A549 treated with CpdA at 1 μM for 4 hours (cell line): ENCODE measurements around the gene TNFRSF6B. TPM values are rescaled to one million over a fixed set of nuclear protein-coding genes. Genes with fewer than 3 reads are reported as not detected.

ENCODE experiments used
- total RNA-seq: library from RNA; stranded (reverse); fragments of 200-300 nt; extraction: Qiagen RNA extraction; gene quantifications from 5 replicates; pipeline ENCODE4 v1.2.3, GENCODE V29; 2022; ENCODE audit warnings: low read depth

Gene TNFRSF6B, protein sequence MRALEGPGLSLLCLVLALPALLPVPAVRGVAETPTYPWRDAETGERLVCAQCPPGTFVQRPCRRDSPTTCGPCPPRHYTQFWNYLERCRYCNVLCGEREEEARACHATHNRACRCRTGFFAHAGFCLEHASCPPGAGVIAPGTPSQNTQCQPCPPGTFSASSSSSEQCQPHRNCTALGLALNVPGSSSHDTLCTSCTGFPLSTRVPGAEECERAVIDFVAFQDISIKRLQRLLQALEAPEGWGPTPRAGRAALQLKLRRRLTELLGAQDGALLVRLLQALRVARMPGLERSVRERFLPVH
- total RNA-seq: 0.47 to 1.2 TPM (median 0.85 TPM) in 5 replicates

DNA sequence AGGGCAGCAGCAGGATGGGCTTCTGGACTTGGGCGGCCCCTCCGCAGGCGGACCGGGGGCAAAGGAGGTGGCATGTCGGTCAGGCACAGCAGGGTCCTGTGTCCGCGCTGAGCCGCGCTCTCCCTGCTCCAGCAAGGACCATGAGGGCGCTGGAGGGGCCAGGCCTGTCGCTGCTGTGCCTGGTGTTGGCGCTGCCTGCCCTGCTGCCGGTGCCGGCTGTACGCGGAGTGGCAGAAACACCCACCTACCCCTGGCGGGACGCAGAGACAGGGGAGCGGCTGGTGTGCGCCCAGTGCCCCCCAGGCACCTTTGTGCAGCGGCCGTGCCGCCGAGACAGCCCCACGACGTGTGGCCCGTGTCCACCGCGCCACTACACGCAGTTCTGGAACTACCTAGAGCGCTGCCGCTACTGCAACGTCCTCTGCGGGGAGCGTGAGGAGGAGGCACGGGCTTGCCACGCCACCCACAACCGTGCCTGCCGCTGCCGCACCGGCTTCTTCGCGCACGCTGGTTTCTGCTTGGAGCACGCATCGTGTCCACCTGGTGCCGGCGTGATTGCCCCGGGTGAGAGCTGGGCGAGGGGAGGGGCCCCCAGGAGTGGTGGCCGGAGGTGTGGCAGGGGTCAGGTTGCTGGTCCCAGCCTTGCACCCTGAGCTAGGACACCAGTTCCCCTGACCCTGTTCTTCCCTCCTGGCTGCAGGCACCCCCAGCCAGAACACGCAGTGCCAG lies at the start of gene TNFRSF6B:
Gene TNFRSF6B (plus strand): TSS at position 25 of the 729 bp plus-strand sequence. CDS start 116 bp downstream, at position 141.

DNA sequence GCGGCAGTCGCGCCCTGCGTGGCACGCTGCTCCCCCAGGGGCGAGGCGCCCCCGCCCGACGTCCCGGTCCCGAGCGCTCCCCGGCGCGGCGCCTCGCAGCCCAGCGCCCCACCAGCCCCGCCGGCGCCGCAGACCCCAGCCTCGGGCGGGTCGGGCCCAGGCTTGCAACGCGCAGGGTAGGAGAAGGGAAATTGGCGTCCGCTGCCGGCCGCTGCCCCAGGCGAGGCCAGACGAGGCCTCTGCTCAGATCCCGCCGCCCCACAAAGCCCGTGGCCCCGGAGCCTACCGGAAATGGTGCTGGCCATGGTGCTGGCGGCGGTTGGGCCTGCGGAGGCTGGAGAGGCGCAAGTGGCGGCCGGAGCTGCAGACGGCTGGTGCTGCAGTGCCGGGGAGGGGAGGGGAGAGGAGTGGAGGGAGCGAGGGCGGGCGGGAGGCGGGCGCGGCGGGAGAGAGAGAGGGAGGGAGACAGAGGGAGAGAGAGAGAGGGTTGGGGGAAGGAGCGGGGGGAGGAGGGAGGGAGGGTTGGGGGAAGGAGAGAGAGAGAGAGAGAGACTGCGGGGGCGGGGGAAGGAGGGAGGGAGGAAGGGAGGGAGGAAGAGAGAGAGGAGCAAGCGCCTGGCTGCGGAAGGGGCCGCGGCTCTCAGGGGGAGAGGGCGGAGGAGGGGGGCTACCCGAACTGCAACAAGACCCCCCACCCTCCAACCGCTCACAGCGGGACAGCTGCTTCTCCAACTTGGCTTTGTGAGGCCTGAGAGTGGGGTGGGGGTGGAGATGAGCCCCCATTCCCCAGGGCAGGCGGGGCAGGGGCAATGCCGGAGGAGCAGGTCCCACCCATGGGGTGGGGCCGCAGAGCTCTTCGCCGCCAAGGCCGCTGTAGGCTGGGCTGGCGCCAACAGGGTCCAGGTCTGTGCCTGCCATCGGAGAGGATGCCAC lies 43.1 kb upstream of the TNFRSF6B start, which contains the start of gene STMN3:
Gene STMN3 (minus strand): TSS at position 384 of the 933 bp plus-strand sequence. CDS start 79 bp downstream, at position 305.

DNA sequence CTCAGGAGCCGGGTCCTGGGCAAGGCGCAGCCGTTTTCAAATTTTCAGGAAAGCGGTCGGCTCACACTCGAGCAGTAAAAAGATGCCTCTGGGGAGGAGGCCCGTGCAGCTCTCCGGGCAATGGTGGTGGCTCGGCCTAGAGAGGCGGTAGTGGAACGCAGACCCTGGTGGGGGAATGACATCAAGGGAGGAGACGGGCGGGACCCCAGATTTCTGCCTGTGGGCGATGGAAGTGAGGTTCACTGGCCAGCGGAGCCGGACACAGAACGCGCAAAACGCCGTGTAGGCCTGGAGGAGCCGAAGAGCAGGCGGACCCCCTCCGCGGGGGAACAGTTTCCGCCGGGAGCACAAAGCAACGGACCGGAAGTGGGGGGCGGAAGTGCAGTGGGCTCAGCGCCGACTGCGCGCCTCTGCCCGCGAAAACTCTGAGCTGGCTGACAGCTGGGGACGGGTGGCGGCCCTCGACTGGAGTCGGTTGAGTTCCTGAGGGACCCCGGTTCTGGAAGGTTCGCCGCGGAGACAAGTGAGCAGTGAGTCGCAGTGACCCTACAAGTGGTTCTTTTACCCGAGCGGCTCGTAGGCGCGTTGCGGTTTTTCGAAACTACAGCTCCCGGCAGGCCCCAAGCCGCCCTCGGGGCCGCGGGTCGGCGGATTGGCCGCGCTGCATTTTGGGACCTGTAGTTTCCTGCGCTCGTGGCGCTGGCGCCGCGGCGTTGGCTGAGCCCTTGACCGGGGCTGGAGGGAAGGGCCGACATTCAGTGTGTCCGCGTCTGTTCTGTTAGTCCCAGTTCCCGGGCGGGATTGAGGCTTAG lies 38.3 kb upstream of the TNFRSF6B start, which contains the start of gene RTEL1:
Gene RTEL1 (plus strand): TSS at position 376 of the 812 bp plus-strand sequence. CDS start 1,091 bp downstream, outside the sequence.

DNA sequence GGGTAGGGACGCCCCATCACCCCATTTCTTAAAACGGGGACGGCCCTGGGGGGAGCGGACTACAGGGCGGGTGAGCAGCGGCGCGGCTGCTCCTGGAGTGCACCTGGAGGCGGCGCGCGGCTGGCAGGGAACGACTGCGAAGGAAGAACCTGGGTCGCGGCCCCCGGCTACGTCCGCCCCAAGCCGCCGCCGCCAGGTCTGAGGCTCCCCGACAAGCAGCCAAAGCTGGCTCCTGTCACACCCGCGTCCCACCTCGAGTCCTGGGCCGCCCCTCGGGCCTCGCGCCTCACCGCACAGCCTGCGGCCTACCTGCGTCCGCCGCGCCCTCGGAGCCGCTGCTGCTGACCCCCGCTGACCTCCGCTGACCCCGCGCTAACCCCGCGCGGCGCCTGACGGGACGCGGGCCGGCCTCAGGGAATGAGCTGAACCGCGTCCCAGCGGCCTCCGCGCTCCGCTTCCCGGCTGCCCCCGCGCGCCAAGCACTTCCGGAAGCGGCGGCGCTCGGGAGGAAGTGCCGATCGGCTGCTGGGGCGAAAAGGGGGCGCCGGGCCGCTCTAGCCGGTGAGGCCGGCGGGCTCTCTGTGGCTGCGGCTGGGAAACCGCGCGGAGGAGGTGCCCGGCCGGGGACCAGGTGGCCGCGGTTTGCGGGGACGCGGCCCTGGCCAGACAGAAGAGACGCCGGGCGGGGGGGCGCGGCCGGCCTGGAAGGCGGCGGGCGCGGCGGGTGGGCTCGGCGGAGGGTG lies 11.3 kb downstream of the TNFRSF6B start, which contains the start of the genes ARFRP1 and ZGPAT:
Gene ARFRP1 (minus strand): TSS at position 419 of the 743 bp plus-strand sequence. CDS start 885 bp downstream, outside the sequence.
Gene ZGPAT (plus strand): TSS at position 482 of the 743 bp plus-strand sequence. CDS start 542 bp downstream, outside the sequence.

DNA sequence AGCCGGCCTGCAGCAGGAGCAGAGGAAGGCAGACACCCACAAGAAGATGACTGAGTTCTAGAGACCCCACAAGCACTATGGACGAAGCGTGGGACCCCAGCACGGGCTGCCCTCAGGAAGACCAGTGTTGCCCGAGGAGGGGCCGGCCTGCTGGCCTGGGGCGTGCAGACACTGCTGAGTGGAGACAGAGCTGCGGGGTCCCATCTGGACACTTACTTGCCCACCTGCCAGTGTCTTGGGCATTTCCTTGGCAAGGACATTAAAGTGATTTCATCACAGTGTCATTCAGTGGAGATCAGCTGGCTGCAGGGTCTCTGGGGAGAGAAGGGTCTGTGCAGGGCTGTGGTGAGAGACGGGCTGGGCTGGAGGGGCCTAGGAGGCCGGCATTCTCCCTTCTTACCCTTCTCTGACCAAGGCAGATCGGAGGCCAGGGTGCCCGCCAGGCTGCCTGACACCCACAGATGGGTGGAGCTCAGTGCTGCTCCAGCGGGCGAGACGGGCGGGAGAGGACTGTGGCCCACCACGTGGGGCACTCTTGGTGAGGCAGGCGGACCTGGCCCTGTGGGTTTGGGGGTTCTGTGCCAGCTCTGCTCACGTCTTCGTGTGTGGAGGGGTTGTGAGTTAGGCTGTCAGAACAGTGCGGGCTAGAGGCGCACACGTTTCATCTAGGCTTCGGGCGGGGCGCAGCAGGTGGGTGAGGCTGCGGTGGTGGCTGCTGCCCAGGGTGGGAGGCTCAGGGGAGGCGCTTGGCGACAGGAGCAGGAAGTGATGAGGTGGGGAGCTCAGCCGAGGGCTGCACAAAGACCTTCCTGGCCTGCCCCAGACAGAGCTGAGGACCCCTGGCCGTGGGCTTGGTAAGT lies 39.6 kb downstream of the TNFRSF6B start, which contains the start of gene LIME1:
Gene LIME1 (plus strand): TSS at position 806 of the 860 bp plus-strand sequence. CDS start 886 bp downstream, outside the sequence.

DNA sequence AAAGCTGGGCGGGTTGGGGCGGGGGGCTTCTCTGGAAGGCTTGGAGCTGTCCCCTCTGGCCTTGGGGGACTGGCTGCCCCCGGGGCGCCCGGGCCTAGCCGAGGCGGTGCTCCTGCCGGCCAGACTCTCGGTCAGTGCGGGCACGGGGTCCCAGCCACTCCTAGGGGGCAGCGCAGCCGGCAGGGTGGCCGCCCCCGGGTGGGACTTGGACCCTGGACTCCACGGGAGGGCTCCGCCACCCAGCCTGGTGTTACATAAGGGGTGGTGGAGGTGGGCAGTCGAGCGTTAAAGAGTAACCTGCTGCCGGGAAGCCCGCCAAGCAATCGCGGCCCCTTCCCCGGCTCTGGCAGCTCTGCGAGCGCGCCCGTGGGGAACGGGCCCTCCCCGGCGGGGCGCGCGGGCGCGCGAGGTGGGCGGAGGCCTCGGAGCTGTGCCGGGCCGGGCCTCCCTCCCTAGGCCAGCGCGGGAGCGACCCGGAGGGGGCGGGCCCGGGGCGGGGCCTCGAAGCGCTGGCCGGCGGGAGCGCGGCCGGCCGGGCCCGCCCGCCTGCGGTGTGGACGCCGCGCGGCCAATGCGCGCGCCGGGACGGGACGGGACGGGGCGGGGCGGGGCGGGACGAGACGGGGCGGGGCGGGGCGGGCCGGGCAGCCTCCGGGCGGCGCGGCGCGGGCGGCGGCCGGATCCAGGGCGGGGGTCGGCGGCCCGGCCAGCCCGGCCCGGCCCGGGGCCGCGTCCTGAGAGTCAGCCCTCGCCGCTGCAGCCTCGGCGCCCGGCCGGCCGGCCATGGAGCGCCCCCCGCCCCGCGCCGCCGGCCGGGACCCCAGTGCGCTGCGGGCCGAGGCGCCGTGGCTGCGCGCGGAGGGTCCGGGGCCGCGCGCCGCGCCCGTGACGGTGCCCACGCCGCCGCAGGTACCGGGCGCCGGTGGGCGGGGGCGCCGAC lies 42.9 kb downstream of the TNFRSF6B start, which contains the start of gene SLC2A4RG:
Gene SLC2A4RG (plus strand): TSS at position 647 of the 940 bp plus-strand sequence. CDS start 137 bp downstream, at position 784.

Other genes starting within 250 kb of the TNFRSF6B start
- 0.50 to 0.68 TPM (median 0.60 TPM) in 5 replicates for gene KCNQ2, start 224.0 kb upstream of the TNFRSF6B start, total RNA-seq
- gene EEF1A2, start 197.6 kb upstream of the TNFRSF6B start, total RNA-seq: 136 to 164 TPM (median 141 TPM) in 5 replicates
- gene PPDPF, start 175.9 kb upstream of the TNFRSF6B start, total RNA-seq: 277 to 347 TPM (median 317 TPM) in 5 replicates
- 2.2 to 3.0 TPM (median 2.4 TPM) in 5 replicates for gene PTK6, start 159.3 kb upstream of the TNFRSF6B start, total RNA-seq
- not detected in 5 replicates for gene SRMS, start 148.9 kb upstream of the TNFRSF6B start, total RNA-seq
- 0.09 to 0.30 TPM (median 0.24 TPM) in 4 of 5 replicates, not detected in the other for gene FNDC11, start 142.5 kb upstream of the TNFRSF6B start, total RNA-seq
- gene HELZ2, start 122.4 kb upstream of the TNFRSF6B start, total RNA-seq: 7.7 to 10.0 TPM (median 9.7 TPM) in 5 replicates
- gene GMEB2, start 69.6 kb upstream of the TNFRSF6B start, total RNA-seq: 8.8 to 11.9 TPM (median 11.0 TPM) in 5 replicates
- 7.4 to 10.9 TPM (median 9.6 TPM) in 5 replicates for gene STMN3, start 43.2 kb upstream of the TNFRSF6B start, total RNA-seq
- 6.4 to 8.4 TPM (median 6.8 TPM) in 5 replicates for gene RTEL1, start 38.3 kb upstream of the TNFRSF6B start, total RNA-seq
- 26.9 to 38.3 TPM (median 34.2 TPM) in 5 replicates for gene ARFRP1, start 11.3 kb downstream of the TNFRSF6B start, total RNA-seq
- gene ZGPAT, start 11.4 kb downstream of the TNFRSF6B start, total RNA-seq: 22.0 to 29.9 TPM (median 26.8 TPM) in 5 replicates
- 6.2 to 10.5 TPM (median 8.5 TPM) in 5 replicates for gene LIME1, start 40.0 kb downstream of the TNFRSF6B start, total RNA-seq
- 59.2 to 100 TPM (median 91.0 TPM) in 5 replicates for gene SLC2A4RG, start 43.1 kb downstream of the TNFRSF6B start, total RNA-seq
- 0.59 to 1.1 TPM (median 0.78 TPM) in 5 replicates for gene ZBTB46, start 134.6 kb downstream of the TNFRSF6B start, total RNA-seq
- gene ABHD16B, start 164.8 kb downstream of the TNFRSF6B start, total RNA-seq: 0.05 TPM in 1 of 5 replicates, not detected in the others
- 125 to 141 TPM (median 132 TPM) in 5 replicates for gene TPD52L2, start 168.6 kb downstream of the TNFRSF6B start, total RNA-seq
- 24.9 to 32.4 TPM (median 29.2 TPM) in 5 replicates for gene DNAJC5, start 198.5 kb downstream of the TNFRSF6B start, total RNA-seq